ENCODE data around the gene GAB2.

DNA sequence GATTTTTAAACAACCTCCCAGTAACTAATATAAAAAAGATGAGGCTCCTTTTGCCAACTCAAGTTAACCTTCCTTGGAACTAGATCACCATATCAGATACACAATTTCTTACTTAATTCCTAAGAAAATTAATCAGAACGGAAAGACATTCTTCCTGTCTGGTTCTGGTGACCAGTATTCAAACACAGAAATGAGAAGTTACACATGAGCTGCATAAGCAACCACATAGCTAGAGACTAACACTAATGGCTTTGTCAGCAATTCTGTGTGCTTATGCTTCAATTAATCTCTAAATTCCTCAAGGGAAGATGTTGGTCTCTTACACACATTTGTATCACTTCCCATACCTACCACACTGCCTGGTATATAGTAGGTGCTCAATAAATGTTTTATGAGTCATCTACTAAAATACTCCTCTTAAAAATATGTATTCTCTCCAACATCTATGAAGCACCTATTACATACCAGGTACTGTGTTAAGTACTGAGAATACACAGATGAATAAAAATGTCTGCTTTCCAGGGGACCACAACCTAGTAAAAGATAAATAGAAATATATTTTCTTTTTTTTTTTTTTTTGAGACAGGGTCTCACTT, 54.5 kb downstream of the GAB2 start:
- TF ChIP-seq, protein P1, sequence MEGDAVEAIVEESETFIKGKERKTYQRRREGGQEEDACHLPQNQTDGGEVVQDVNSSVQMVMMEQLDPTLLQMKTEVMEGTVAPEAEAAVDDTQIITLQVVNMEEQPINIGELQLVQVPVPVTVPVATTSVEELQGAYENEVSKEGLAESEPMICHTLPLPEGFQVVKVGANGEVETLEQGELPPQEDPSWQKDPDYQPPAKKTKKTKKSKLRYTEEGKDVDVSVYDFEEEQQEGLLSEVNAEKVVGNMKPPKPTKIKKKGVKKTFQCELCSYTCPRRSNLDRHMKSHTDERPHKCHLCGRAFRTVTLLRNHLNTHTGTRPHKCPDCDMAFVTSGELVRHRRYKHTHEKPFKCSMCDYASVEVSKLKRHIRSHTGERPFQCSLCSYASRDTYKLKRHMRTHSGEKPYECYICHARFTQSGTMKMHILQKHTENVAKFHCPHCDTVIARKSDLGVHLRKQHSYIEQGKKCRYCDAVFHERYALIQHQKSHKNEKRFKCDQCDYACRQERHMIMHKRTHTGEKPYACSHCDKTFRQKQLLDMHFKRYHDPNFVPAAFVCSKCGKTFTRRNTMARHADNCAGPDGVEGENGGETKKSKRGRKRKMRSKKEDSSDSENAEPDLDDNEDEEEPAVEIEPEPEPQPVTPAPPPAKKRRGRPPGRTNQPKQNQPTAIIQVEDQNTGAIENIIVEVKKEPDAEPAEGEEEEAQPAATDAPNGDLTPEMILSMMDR (conservative IDR thresholded peaks at IDR 0.05; ENCODE audit: low read length) = no peak
- TF ChIP-seq EZH2phosphoT487 (IDR thresholded peaks at IDR 0.05; ENCODE audit: borderline replicate concordance, low read depth, low read length) = no peak
